BLaER1 treated with 17β-estradiol and CSF1 and Interleukin-3, amounts not matched to agents 10 nM and 100 nM (cell line): ENCODE measurements around the gene TBL1XR1.
A peak's percentile ranks its signal among the peaks of the same experiment; 100 is the strongest.

ENCODE experiments used
- H3K27ac ChIP-seq, 11 experiments: shearing (Covaris generic); formaldehyde crosslinking; 2 replicates each; pipeline ENCODE4 v1.8.1; 2022
- H3K27me3 ChIP-seq, 11 experiments: shearing (Covaris generic); formaldehyde crosslinking; 2 replicates each; pipeline ENCODE4 v1.8.1; 2022
- H3K36me3 ChIP-seq, 11 experiments: shearing (Covaris generic); formaldehyde crosslinking; 2 replicates each; pipeline ENCODE4 v1.8.1; 2022
- H3K4me1 ChIP-seq, 10 experiments: shearing (Covaris generic); formaldehyde crosslinking; 2 replicates each; pipeline ENCODE4 v1.8.1; 2022
- H3K4me2 ChIP-seq, 11 experiments: shearing (Covaris generic); formaldehyde crosslinking; 2 replicates each; pipeline ENCODE4 v1.8.1; 2022
- H3K4me3 ChIP-seq, 10 experiments: shearing (Covaris generic); formaldehyde crosslinking; 2 replicates each; pipeline ENCODE4 v1.8.1; 2022
- H3K9ac ChIP-seq, 11 experiments: shearing (Covaris generic); formaldehyde crosslinking; 2 replicates each; pipeline ENCODE4 v1.8.1; 2022
- H3K9me3 ChIP-seq, 11 experiments: shearing (Covaris generic); formaldehyde crosslinking; replicated peaks in 1 of 11; 2 replicates each; pipeline ENCODE4 v1.8.1; 2022
- H4K20me1 ChIP-seq, 11 experiments: shearing (Covaris generic); formaldehyde crosslinking; 2 replicates each; pipeline ENCODE4 v1.8.1; 2022
- Cebpa-rat ChIP-seq, 11 experiments: shearing (Covaris generic); IDR thresholded peaks; 2 replicates each; pipeline ENCODE4 v1.8.1; 2022

The TBL1XR1 gene

DNA sequence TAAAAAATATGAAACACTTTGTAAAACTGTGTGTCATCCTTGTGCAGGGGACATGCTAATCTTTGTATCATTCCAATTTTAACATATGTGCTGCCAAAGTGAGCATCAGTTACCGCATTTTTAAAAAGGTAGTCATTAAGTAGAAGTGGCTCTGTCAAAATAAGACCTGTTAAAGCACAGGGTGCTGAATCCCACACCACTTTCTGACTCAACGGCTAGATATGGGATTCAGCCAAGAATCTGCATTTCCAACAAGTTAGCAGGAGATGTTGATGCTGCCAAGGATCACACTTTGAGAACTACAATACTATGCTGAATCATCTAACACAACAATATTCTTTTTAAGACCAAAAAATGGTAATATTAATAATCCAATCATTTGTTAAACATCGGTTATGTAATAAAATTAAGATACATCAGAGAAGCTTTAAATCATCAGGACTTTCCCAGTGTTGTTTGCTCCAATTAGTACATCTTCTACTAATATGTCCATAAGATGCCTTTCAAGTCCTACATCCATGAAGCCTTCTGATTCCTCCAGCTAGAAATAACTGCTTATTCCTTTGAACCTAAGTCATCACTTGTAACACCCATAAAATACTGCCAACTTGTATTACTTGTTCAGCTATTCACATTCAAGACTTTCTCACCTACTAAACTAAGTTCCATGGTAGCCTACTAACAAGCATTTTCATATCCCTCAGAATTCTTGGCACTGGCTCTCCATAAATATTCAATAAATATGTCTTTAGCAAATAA, 71.1 kb downstream of the TBL1XR1 start:
- Histone ChIP-seq H3K9ac (no peak overlapping the region), H3K9me3 (peaks cover 0 to 36% (median 14%) of the 10 kb centered on the region in 11 experiments; a peak in 12 of 22 replicates), H3K36me3 (peaks cover 7 to 77% (median 62%) of the 10 kb centered on the region in 11 experiments; a peak in 20 of 22 replicates), H3K4me2 (no peak overlapping the region), H3K4me3 (no peak overlapping the region), H3K27ac (no peak overlapping the region), H3K4me1 (peaks cover 6 to 52% (median 23%) of the 10 kb centered on the region in 10 experiments; a peak in 18 of 20 replicates), H4K20me1 (peaks cover 67 to 100% (median 100%) of the 10 kb centered on the region in 11 experiments), H3K27me3 (no peaks in the 10 kb centered on the region)
- no peak for TF ChIP-seq Cebpa-rat (IDR thresholded peaks at IDR 0.05)

DNA sequence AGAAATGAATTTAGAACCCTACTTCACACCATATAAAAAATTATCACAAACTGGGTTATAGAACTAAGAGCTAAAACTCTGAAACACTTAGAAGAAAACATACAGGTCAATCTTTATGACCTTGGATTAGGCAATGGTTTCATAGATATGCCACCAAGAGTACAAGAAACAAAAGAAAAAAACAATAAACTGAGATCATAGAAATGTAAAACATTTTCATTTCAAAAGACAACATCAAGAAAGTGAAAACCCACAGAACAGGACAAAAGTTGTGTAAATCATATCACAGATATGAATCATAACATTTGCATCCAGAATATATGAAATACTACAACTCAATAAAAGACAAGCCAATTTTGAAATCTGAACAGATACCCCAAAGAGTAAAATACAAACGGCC, 72.4 kb downstream of the TBL1XR1 start:
- Histone ChIP-seq H3K36me3 (peaks cover 7 to 73% (median 54%) of the 10 kb centered on the region in 11 experiments; a peak in 19 of 22 replicates), H3K4me3 (no peak overlapping the region), H3K4me1 (peaks cover 6 to 65% (median 29%) of the 10 kb centered on the region in 10 experiments; a peak in 18 of 20 replicates), H3K9ac (no peak overlapping the region), H3K9me3 (peaks cover 0 to 37% (median 14%) of the 10 kb centered on the region in 11 experiments; a peak in 12 of 22 replicates), H3K4me2 (0 out of 22 replicates have a peak overlapping the region, but pooled peaks of 1 of the 11 experiments have one; percentile 7), H3K27me3 (no peaks in the 10 kb centered on the region), H3K27ac (no peak overlapping the region), H4K20me1 (peaks cover 66 to 100% (median 100%) of the 10 kb centered on the region in 11 experiments)
- TF ChIP-seq Cebpa-rat (IDR thresholded peaks at IDR 0.05) = no peak

DNA sequence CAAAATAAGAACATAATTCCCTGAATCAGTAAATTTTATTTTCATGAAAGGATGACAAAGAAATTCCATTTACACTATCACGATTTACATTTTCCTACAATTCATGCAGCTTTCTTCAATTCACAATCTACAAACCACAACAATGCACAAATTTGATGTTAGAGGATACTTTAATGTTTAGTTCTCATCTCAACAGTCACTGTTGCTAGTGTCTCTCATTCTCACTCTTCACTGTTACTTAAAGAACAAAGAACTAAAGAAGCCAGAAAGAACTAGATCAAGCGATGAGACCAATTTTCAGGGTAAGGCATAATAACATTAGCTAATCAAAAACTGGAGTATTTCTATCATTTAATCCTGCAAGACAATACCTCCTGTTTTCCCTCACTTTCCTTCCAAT, 73.5 kb downstream of the TBL1XR1 start:
- H3K27ac ChIP-seq = no peak overlapping the region; a peak in 1 of 22 replicates
- H3K4me3 ChIP-seq = no peak overlapping the region
- H3K36me3 ChIP-seq = peaks cover 7 to 73% (median 52%) of the 10 kb centered on the region in 11 experiments; a peak in 19 of 22 replicates
- H3K27me3 ChIP-seq = no peaks in the 10 kb centered on the region
- no peak for TF ChIP-seq Cebpa-rat (IDR thresholded peaks at IDR 0.05)
- peaks cover 6 to 64% (median 28%) of the 10 kb centered on the region in 10 experiments; a peak in 18 of 20 replicates for H3K4me1 ChIP-seq
- H4K20me1 ChIP-seq = peaks cover 67 to 100% (median 100%) of the 10 kb centered on the region in 11 experiments
- H3K9me3 ChIP-seq = peaks cover 0 to 37% (median 14%) of the 10 kb centered on the region in 11 experiments; a peak in 12 of 22 replicates
- H3K9ac ChIP-seq = no peak overlapping the region
- peak overlapping the region in 1 of 11 experiments; percentile 3; a peak in 1 of 22 replicates for H3K4me2 ChIP-seq

- Histone ChIP-seq H3K4me1 (peaks cover 6 to 67% (median 26%) of the 10 kb centered on the region in 10 experiments; a peak in 16 of 20 replicates), H3K36me3 (peaks cover 7 to 71% (median 38%) of the 10 kb centered on the region in 11 experiments; a peak in 17 of 22 replicates), H3K4me2 (peak overlapping the region in 7 of 11 experiments; percentile 11 to 34 (median 22); a peak in 8 of 22 replicates)
These were observed 75.0 kb downstream of the TBL1XR1 start for GRCh38 chr3:177122183-177122856.

DNA sequence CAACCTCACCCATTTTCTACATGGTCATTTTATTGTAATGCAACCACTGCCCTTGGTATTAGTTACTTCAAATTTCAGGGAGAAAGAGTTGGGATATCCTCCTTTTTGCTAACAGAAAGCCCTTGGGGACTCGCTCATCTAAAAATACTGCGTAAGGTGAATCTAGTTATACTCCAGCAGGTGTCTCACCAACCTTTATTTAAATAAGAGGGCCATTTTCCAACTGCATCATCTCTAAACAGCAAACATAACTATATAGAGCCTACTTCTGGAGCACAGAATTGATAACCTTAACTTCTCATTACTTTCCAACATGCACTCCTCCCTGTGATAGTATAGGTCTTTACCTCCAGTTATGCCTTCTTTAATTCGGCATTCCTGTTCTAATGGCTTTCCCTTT, 77.5 kb downstream of the TBL1XR1 start:
- no peak for TF ChIP-seq Cebpa-rat (IDR thresholded peaks at IDR 0.05)
- Histone ChIP-seq H3K27ac (no peak overlapping the region), H4K20me1 (peaks cover 76 to 100% (median 100%) of the 10 kb centered on the region in 11 experiments), H3K4me3 (no peak overlapping the region), H3K27me3 (no peaks in the 10 kb centered on the region), H3K9me3 (peaks cover 0 to 37% (median 14%) of the 10 kb centered on the region in 11 experiments; a peak in 12 of 22 replicates), H3K9ac (no peak overlapping the region), H3K36me3 (peaks cover 7 to 75% (median 38%) of the 10 kb centered on the region in 11 experiments; a peak in 16 of 22 replicates), H3K4me1 (peaks cover 6 to 61% (median 26%) of the 10 kb centered on the region in 10 experiments; a peak in 17 of 20 replicates), H3K4me2 (peak overlapping the region in 5 of 11 experiments; percentile 0 to 19 (median 16); a peak in 4 of 22 replicates)

More at GRCh38 chr3:177122183-177122856, 75.0 kb downstream of the TBL1XR1 start:
- peaks cover 67 to 100% (median 100%) of the 10 kb centered on the region in 11 experiments for H4K20me1 ChIP-seq
- H3K9me3 ChIP-seq = peaks cover 0 to 37% (median 14%) of the 10 kb centered on the region in 11 experiments; a peak in 12 of 22 replicates
- H3K4me3 ChIP-seq = no peak overlapping the region
- 0 out of 22 replicates have a peak overlapping the region, but pooled peaks of 1 of the 11 experiments have one; percentile 8 for H3K27ac ChIP-seq
- TF ChIP-seq Cebpa-rat (IDR thresholded peaks at IDR 0.05) = no peak
- H3K9ac ChIP-seq = no peak overlapping the region
- H3K27me3 ChIP-seq = no peaks in the 10 kb centered on the region

GRCh38 chr3:177114253-177114652, 83.0 kb downstream of the TBL1XR1 start:
- H3K9ac ChIP-seq = no peak overlapping the region
- peaks cover 0 to 70% (median 31%) of the 10 kb centered on the region in 11 experiments; a peak in 17 of 22 replicates for H3K36me3 ChIP-seq
- no peak overlapping the region for H3K4me3 ChIP-seq
- no peaks in the 10 kb centered on the region for H3K27me3 ChIP-seq
- peaks cover 96 to 100% (median 99%) of the 10 kb centered on the region in 11 experiments for H4K20me1 ChIP-seq
- H3K4me1 ChIP-seq = peaks cover 23 to 79% (median 45%) of the 10 kb centered on the region in 10 experiments
- no peak for TF ChIP-seq Cebpa-rat (IDR thresholded peaks at IDR 0.05)
- H3K27ac ChIP-seq = no peak overlapping the region
- peak overlapping the region in 3 of 11 experiments; percentile 2 to 27 (median 19); a peak in 3 of 22 replicates for H3K4me2 ChIP-seq
- H3K9me3 ChIP-seq = no peaks in the 10 kb centered on the region

GRCh38 chr3:177111541-177111949, 85.7 kb downstream of the TBL1XR1 start:
- Histone ChIP-seq H3K4me1 (peaks cover 25 to 78% (median 47%) of the 10 kb centered on the region in 10 experiments), H4K20me1 (peaks cover 96 to 100% (median 99%) of the 10 kb centered on the region in 11 experiments), H3K9ac (no peak overlapping the region), H3K4me3 (no peak overlapping the region), H3K27me3 (no peaks in the 10 kb centered on the region), H3K27ac (no peak overlapping the region), H3K4me2 (peak overlapping the region; percentile 29 to 70 (median 50); a peak in 20 of 22 replicates), H3K9me3 (no peaks in the 10 kb centered on the region), H3K36me3 (peaks cover 0 to 56% (median 27%) of the 10 kb centered on the region in 11 experiments; a peak in 15 of 22 replicates)
- TF ChIP-seq Cebpa-rat (IDR thresholded peaks at IDR 0.05) = no peak

DNA sequence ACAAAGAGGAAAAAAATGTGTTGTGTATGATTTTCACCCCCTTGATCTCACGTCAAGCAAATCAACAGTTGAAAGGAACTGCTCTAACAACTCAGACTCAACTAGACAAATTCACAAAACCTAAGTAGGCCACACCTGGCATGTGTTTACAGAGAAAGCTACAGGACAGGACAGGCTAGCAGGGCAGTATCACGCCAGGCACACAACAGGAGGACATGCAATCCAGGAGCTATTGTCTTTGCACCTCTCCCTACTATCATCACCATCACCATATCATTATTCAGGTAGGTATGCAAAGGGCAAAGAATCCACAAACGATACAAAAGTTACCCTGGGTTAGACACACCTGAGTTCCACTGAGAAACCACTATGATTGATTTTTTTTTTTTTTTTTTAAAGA, 86.4 kb downstream of the TBL1XR1 start:
- H3K36me3 ChIP-seq = peaks cover 0 to 62% (median 26%) of the 10 kb centered on the region in 11 experiments; a peak in 15 of 22 replicates
- H3K4me3 ChIP-seq = no peak overlapping the region
- no peaks in the 10 kb centered on the region for H3K27me3 ChIP-seq
- peaks cover 29 to 81% (median 52%) of the 10 kb centered on the region in 10 experiments for H3K4me1 ChIP-seq
- peaks cover 0 to 4% (median 0%) of the 10 kb centered on the region in 11 experiments; a peak in 1 of 22 replicates for H3K9me3 ChIP-seq
- peak overlapping the region in 2 of 11 experiments; percentile 5 to 27; a peak in 3 of 22 replicates for H3K27ac ChIP-seq
- H3K9ac ChIP-seq = peak overlapping the region in 2 of 11 experiments; percentile 11 to 21; a peak in 2 of 22 replicates
- H4K20me1 ChIP-seq = peaks cover 96 to 100% (median 99%) of the 10 kb centered on the region in 11 experiments
- H3K4me2 ChIP-seq = peak overlapping the region; percentile 29 to 70 (median 50); a peak in 19 of 22 replicates
- TF ChIP-seq Cebpa-rat (IDR thresholded peaks at IDR 0.05) = no peak
